ENCODE data around the gene MPO. TPM values are rescaled to one million over a fixed set of nuclear protein-coding genes. Genes with fewer than 3 reads are reported as not detected.

The MPO gene
- total and polyA plus RNA-seq, 10 of the 15 experiments (the other 5 are each of a cell fraction or from before 2014, with no cell fraction given), result 0.06 to 0.49 (median 0.14) TPM

- ChIA-PET CTCF (interaction anchor here (0.9 to 2.7 kb wide), 4 partner anchors 8 to 138 kb away, joined by 3 to 7 read pairs (median 3); partner anchors contain the start of gene RNF43), POLR2A (interaction anchor here (0.6 kb wide), 1 partner anchor 35 kb away, joined by 3 read pairs; no protein-coding TSS in a partner anchor), RAD21 (ENCODE audit: unreplicated experiment) (interaction anchor here (0.5 kb wide), 1 partner anchor 292 kb away, joined by 3 read pairs; no protein-coding TSS in a partner anchor), SMC1A (ENCODE audit: uncharacterized antibody, unreplicated experiment) (interaction anchor here (1.4 kb wide), 1 partner anchor 35 kb away, joined by 3 read pairs; no protein-coding TSS in a partner anchor)
- Histone ChIP-seq H3K27ac (ENCODE audit: control insufficient read depth, insufficient read depth) (no peak overlapping the region), H3K79me2 (ENCODE audit: control insufficient read depth, insufficient read depth, low read length) (no peaks in the 10 kb centered on the region), H3K27me3 (replicated peaks in 1 of 2; ENCODE audit: control insufficient read depth in 2 of 2, insufficient read depth in 2 of 2, low read length in 1 of 2) (no peaks in the 10 kb centered on the region), H3K9ac (ENCODE audit: control insufficient read depth, insufficient read depth, low read length) (no peak overlapping the region), H3K4me3 (no peak overlapping the region), H3K9me3 (replicated peaks; ENCODE audit: control insufficient read depth, insufficient read depth, low read length) (no peaks in the 10 kb centered on the region), H3K4me1 (ENCODE audit: control insufficient read depth, insufficient read depth, low read length) (no peaks in the 10 kb centered on the region), H4K20me1 (ENCODE audit: control insufficient read depth, insufficient read depth) (no peaks in the 10 kb centered on the region), H2AFZ (ENCODE audit: control insufficient read depth, low read depth, low read length) (no peak overlapping the region), H3K4me2 (ENCODE audit: control insufficient read depth, insufficient read depth) (no peak overlapping the region), H3K36me3 (ENCODE audit: control insufficient read depth in 2 of 2, insufficient read depth in 2 of 2, low read length in 1 of 2) (0 out of 4 replicates have a peak, but pooled peaks cover 0 to 1% of the 10 kb centered on the region in 2 experiments)
- intact Hi-C loops (cut with micrococcal nuclease; ENCODE audit: unreplicated experiment) (no loop called here), in situ Hi-C loops (cut with MboI) (no loop called here)
- no TSS peak for BruUV-seq (replicated peaks)
- DNase-seq (ENCODE audit: low read depth, low spot score) (no peak), ATAC-seq (no peak), FAIRE-seq (no peak)
- no peak for TF ChIP-seq BCL11A (IDR thresholded peaks at IDR 0.05; ENCODE audit: low read depth, low read length)
- no peak for TF ChIP-seq BCL3 (IDR thresholded peaks at IDR 0.05; ENCODE audit: borderline replicate concordance, insufficient read depth, low read depth, low read length, poor library complexity, severe bottlenecking)
- no peak for TF ChIP-seq ELK1 (IDR thresholded peaks at IDR 0.05; ENCODE audit: low read depth, low read length)
- no peak for TF ChIP-seq MEF2A (IDR thresholded peaks at IDR 0.05; ENCODE audit: insufficient read depth, low read depth, low read length)
- 62% methylated on average over 21 of the region's 21 CpGs for WGBS (ENCODE audit: insufficient coverage, insufficient replicate concordance, low lambda C conversion rate, missing lambda C conversion rate)
These were observed 28.5 kb upstream of the MPO start for GRCh38 chr17:58308985-58309917.

All from GM12878 (cell line).